PC-3 (cell line): ENCODE data around the gene CCDC92. TPM values are rescaled to one million over a fixed set of nuclear protein-coding genes. Genes with fewer than 3 reads are reported as not detected.

ENCODE experiments used
- ATAC-seq: fragments of 200-7000 bp; cut with Tn5 transposase; 2 replicates; pipeline ENCODE4 v1.9.1; 2020; ENCODE audit warnings: mild to moderate bottlenecking, moderate library complexity
- BruUV-seq: library from RNA; stranded (reverse); fragments of 400-500 nt; replicated peaks from 2 replicates; lab custom pipeline; 2021; lab: Mats Ljungman, UMichigan
- CTCF ChIA-PET: fragments of 300-600 bp; sonication (Branson Sonifier 250); formaldehyde crosslinking; loops from one replicate; lab custom pipeline; 2022; ENCODE audit warnings: antibody characterized with exemption; lab: Charles Lee
- POLR2A ChIA-PET: fragments of 300-600 bp; sonication (Branson Sonifier 250); formaldehyde crosslinking; loops from one replicate; lab custom pipeline; 2022; ENCODE audit warnings: antibody characterized with exemption; ENCODE audit not compliant: unreplicated experiment; lab: Charles Lee
- DNase-seq: peaks from one replicate; pipeline ENCODE4 v3.0.0-alpha.2; 2015
- H2AFZ ChIP-seq: fragments of 300-600 bp; sonication (generic); 2 replicates; pipeline ENCODE4 v1.6.0; 2016; ENCODE audit warnings: antibody characterized with exemption, low read length
- H3F3A ChIP-seq: fragments of 300-600 bp; sonication (generic); one replicate; pipeline ENCODE4 v1.6.0; 2017; ENCODE audit warnings: antibody characterized with exemption, low read length, control low read depth, mild to moderate bottlenecking; ENCODE audit not compliant: unreplicated experiment
- H3K27ac ChIP-seq: fragments of 300-600 bp; sonication (generic); 2 replicates; pipeline ENCODE4 v1.5.1; 2016; ENCODE audit warnings: mild to moderate bottlenecking, low read length
- H3K27me3 ChIP-seq: fragments of 300-600 bp; sonication (generic); 2 replicates; pipeline ENCODE4 v1.6.1; 2016; ENCODE audit warnings: low read length, mixed read lengths
- H3K36me3 ChIP-seq: fragments of 300-600 bp; sonication (generic); 2 replicates; pipeline ENCODE4 v1.6.1; 2016; ENCODE audit warnings: low read depth, mixed run types, low read length, mixed read lengths
- H3K4me1 ChIP-seq: fragments of 300-600 bp; sonication (generic); 2 replicates; pipeline ENCODE4 v1.5.1; 2016; ENCODE audit warnings: low read length; ENCODE audit not compliant: insufficient read depth
- H3K4me2 ChIP-seq: fragments of 300-600 bp; sonication (generic); 2 replicates; pipeline ENCODE4 v1.6.0; 2016; ENCODE audit warnings: low read length
- H3K4me3 ChIP-seq: fragments of 300-600 bp; sonication (generic); 2 replicates; pipeline ENCODE4 v1.5.1; 2016; ENCODE audit warnings: mild to moderate bottlenecking, low read length, mixed read lengths
- H3K79me2 ChIP-seq: fragments of 300-600 bp; sonication (generic); 2 replicates; pipeline ENCODE4 v1.6.1; 2017; ENCODE audit warnings: low read length, mixed read lengths
- H3K9ac ChIP-seq: fragments of 300-600 bp; sonication (generic); 2 replicates; pipeline ENCODE4 v1.6.0; 2016; ENCODE audit warnings: mild to moderate bottlenecking, low read length
- H3K9me2 ChIP-seq: fragments of 300-600 bp; sonication (generic); replicated peaks from 2 replicates; pipeline ENCODE4 v1.6.1; 2016; ENCODE audit warnings: mixed run types, low read length, mixed read lengths
- H3K9me3 ChIP-seq: fragments of 300-600 bp; sonication (generic); 2 replicates; pipeline ENCODE4 v1.6.1; 2016; ENCODE audit warnings: low read length, mixed read lengths
- H4K20me1 ChIP-seq: fragments of 300-600 bp; sonication (generic); 2 replicates; pipeline ENCODE4 v1.6.1; 2016; ENCODE audit warnings: low read length, mixed read lengths
- CTCF ChIP-seq: fragments of 300-600 bp; sonication (generic); conservative IDR thresholded peaks from 2 replicates; pipeline ENCODE4 v1.5.1; 2017; ENCODE audit warnings: antibody characterized with exemption, low read depth, mild to moderate bottlenecking, low read length
- EZH2 ChIP-seq: fragments of 300-600 bp; sonication (generic); IDR thresholded peaks from one replicate; pipeline ENCODE4 v1.6.1; 2017; ENCODE audit warnings: antibody characterized with exemption, mild to moderate bottlenecking, low read length; ENCODE audit not compliant: unreplicated experiment
- EZH2phosphoT487 ChIP-seq: fragments of 300-600 bp; sonication (generic); IDR thresholded peaks from 2 replicates; pipeline ENCODE4 v1.6.1; 2018; ENCODE audit warnings: mild to moderate bottlenecking, antibody characterized with exemption, low read length, borderline replicate concordance
- intact Hi-C: fragments of 100-400 bp; cut with micrococcal nuclease; formaldehyde crosslinking; loops from 2 replicates; pipeline ENCODE4 v1.9.0; 2023
- total RNA-seq: library from RNA; depleted of rRNA; stranded (reverse); fragments of >200 nt; gene quantifications from 2 replicates; pipeline ENCODE4 v1.2.3, GENCODE V29; 2014

CCDC92 gene
- total RNA-seq, 1 experiment from 2014 or later: 9.6 TPM

GRCh38 chr12:124010687-124011086 is 38.1 kb upstream of the CCDC92 start:
- H3K4me3 ChIP-seq: no peak overlapping the region
- H3K27me3 ChIP-seq: no peaks in the 10 kb centered on the region
- H3K9me3 ChIP-seq: no peaks in the 10 kb centered on the region
- H3K36me3 ChIP-seq: peaks cover 35% of the 10 kb centered on the region
- no peak overlapping the region for H3K27ac ChIP-seq
- TF ChIP-seq EZH2 (no peak), CTCF (no peak)
- H3K9me2 ChIP-seq: no peaks in the 10 kb centered on the region
- H4K20me1 ChIP-seq: 0 out of 2 replicates have a peak, but pooled peaks cover 6% of the 10 kb centered on the region
- intact Hi-C loops: no loop called here
- H3F3A ChIP-seq: no peaks in the 10 kb centered on the region
- H3K79me2 ChIP-seq: peaks cover 7% of the 10 kb centered on the region; the same call in 1 of the 2 replicates
- no TSS peak for BruUV-seq
- DNase-seq: no peak
- no peak overlapping the region for H3K4me2 ChIP-seq
- CTCF ChIA-PET: no interaction called here
- H2AFZ ChIP-seq: no peak overlapping the region
- ATAC-seq: no peak
- H3K4me1 ChIP-seq: no peaks in the 10 kb centered on the region
- POLR2A ChIA-PET: no interaction called here
- no peak overlapping the region for H3K9ac ChIP-seq

GRCh38 chr12:124009781-124010180 is 37.1 kb upstream of the CCDC92 start:
- no peaks in the 10 kb centered on the region for H3K9me2 ChIP-seq
- no peak for DNase-seq
- ChIA-PET CTCF (no interaction called here), POLR2A (no interaction called here)
- H3K27me3 ChIP-seq: no peaks in the 10 kb centered on the region
- intact Hi-C loops: no loop called here
- no peak overlapping the region for H3K4me2 ChIP-seq
- peaks cover 7% of the 10 kb centered on the region; the same call in 1 of the 2 replicates for H3K79me2 ChIP-seq
- H2AFZ ChIP-seq: no peak overlapping the region
- H3K9me3 ChIP-seq: no peaks in the 10 kb centered on the region
- TF ChIP-seq EZH2: no peak
- no peak for TF ChIP-seq CTCF
- TF ChIP-seq EZH2phosphoT487: no peak
- 0 out of 2 replicates have a peak, but pooled peaks cover 6% of the 10 kb centered on the region for H4K20me1 ChIP-seq
- H3K27ac ChIP-seq: no peak overlapping the region
- peaks cover 35% of the 10 kb centered on the region for H3K36me3 ChIP-seq
- BruUV-seq: no TSS peak
- H3F3A ChIP-seq: no peaks in the 10 kb centered on the region
- no peak for ATAC-seq
- H3K4me1 ChIP-seq: no peaks in the 10 kb centered on the region
- no peak overlapping the region for H3K4me3 ChIP-seq
- H3K9ac ChIP-seq: no peak overlapping the region

GRCh38 chr12:124008595-124008994 is 36.0 kb upstream of the CCDC92 start:
- Histone ChIP-seq H4K20me1 (0 out of 2 replicates have a peak, but pooled peaks cover 6% of the 10 kb centered on the region), H3K9me2 (no peaks in the 10 kb centered on the region), H3K27ac (no peak overlapping the region), H3K9ac (no peak overlapping the region), H3K4me2 (no peak overlapping the region), H3K27me3 (no peaks in the 10 kb centered on the region), H3F3A (no peaks in the 10 kb centered on the region), H3K4me3 (no peak overlapping the region), H2AFZ (no peak overlapping the region), H3K4me1 (no peaks in the 10 kb centered on the region), H3K9me3 (no peaks in the 10 kb centered on the region), H3K36me3 (peaks cover 32% of the 10 kb centered on the region), H3K79me2 (peaks cover 7% of the 10 kb centered on the region; the same call in 1 of the 2 replicates)
- TF ChIP-seq EZH2 (no peak), EZH2phosphoT487 (no peak), CTCF (no peak)
- no peak for ATAC-seq
- no TSS peak for BruUV-seq
- ChIA-PET CTCF (no interaction called here), POLR2A (no interaction called here)
- DNase-seq: no peak
- intact Hi-C loops: no loop called here
